Measurements from ENCODE around the gene MEG3. TPM values are rescaled to one million over a fixed set of nuclear protein-coding genes. Genes with fewer than 3 reads are reported as not detected.
A peak's percentile ranks its signal among the peaks of the same experiment; 100 is the strongest.

The MEG3 gene
- total RNA-seq (ENCODE audit: insufficient read depth, low replicate concordance), result 815 TPM

GRCh38 chr14:100825713-100826331 lies at the start of gene MEG3:
Gene MEG3 (plus strand): TSS chr14:100826118.
- peak; percentile 90 for DNase-seq (ENCODE audit: low spot score)

DNA sequence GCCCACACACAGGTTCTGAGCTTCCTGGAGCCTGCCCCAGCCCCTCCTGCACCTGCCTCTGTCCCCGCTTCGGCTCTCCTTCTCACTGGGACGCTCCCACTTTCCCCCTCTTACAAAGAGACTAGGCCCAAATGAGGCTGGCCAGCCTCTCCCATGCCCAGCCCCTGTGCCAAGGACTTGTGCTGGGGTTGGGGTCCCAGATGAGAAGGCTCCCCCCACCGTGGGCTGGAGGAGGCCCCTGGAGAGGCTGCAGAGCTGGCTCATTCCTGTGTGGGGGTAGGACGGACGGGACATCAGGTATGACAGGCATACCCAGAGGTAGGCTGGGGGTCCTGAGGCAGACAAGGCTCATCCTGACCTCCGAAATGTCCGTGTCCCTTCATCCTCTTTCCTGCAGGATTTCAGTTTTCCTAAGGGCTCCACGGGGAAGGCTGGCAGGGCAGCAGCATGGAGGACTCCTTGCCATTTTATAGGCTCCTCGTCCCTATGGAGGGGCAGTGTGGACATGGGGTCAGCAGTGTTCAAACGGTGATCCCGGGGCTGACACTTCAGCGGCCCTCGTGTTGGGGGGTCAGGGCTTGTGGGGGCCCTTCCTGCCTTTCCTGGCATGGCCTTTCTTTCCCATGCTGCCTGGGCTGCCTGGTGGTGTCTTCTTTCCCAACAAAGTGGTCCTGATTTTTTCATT lies 49.1 kb upstream of the MEG3 start:
- no peak for DNase-seq (ENCODE audit: low spot score)

GRCh38 chr14:100777366-100777817 lies 48.5 kb upstream of the MEG3 start:
- DNase-seq (ENCODE audit: low spot score), result no peak

- DNase-seq (ENCODE audit: low spot score), result peak; percentile 63
Measured at GRCh38 chr14:100777818-100778525, 47.9 kb upstream of the MEG3 start.

GRCh38 chr14:100778526-100778882 lies 47.4 kb upstream of the MEG3 start:
- no peak for DNase-seq (ENCODE audit: low spot score)

DNA sequence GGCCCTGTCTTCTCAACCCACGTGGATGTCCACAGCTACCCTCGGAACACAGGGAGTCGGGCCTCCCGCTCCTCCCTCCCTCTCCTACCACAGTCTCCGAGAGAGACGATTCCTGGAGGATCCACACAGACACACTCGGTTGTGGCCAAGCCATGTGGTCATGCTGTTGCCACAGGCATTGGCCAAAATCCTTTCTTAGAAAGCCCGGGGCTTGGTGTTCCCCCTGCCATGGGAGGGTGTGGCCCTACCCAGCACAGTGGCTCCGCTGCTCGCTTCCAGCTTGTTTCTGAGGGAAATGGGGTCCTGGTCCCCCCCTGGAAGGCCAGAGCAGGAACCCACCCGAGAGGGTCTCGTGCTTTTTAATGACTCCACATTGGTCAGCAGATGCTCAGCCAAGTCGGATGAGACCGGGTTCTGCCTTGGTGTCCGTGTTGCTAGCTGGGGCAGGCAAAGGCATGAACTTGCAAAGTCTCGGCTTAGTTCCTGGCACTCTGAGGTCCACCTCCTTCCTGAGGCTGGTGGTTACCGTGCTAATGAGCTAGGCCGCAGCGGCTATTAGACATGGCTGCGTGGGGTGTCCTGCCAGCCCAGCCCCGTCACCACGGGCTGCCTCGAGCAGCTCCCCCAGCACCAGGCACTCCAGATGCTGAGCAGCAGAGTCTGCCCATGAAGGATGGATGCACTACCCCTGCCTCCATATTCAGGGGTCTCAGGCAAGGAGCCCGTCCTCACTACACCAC lies 46.8 kb upstream of the MEG3 start:
- no peak for DNase-seq (ENCODE audit: low spot score)

GRCh38 chr14:100779691-100780080 lies 46.2 kb upstream of the MEG3 start:
- DNase-seq (ENCODE audit: low spot score), result no peak

GRCh38 chr14:100780246-100780645 lies 45.7 kb upstream of the MEG3 start:
- no peak for DNase-seq (ENCODE audit: low spot score)

DNA sequence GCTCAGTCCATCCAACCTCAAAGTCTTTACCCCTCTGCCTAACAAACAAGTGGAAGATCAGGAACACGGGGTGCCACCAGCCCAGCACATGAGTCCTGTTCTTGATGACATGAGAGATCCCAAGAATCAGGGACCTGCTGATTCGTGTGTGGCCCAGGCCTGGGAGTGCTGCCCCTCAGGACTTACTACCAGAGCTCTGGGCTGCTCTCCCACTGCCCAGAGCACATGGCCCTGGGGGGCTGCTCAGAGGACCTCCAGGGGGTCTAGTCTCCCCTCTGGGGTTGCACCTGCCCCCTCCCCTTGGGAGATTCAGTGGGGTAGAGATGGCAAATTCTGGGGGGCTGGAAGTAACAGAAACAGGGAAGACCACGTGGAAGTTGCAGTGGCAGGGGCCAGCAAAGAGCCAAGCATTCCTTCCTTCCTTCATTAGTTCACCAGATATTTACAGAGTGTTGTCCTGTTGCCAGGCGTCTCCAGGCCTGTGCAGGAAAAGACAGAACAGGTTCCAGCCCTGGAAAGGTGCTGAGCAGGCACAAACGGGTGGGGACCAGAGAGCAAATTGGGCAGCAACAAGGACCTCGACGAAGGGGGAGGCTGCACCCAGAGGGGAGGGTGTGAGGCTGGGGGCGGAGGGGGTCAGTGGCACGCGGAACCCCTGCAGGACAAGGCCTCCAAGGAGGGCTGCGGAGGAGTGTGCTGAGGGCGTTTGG lies 45.1 kb upstream of the MEG3 start:
- DNase-seq (ENCODE audit: low spot score), result no peak

GRCh38 chr14:100781952-100782351 lies 44.0 kb upstream of the MEG3 start:
- DNase-seq (ENCODE audit: low spot score), result no peak

DNA sequence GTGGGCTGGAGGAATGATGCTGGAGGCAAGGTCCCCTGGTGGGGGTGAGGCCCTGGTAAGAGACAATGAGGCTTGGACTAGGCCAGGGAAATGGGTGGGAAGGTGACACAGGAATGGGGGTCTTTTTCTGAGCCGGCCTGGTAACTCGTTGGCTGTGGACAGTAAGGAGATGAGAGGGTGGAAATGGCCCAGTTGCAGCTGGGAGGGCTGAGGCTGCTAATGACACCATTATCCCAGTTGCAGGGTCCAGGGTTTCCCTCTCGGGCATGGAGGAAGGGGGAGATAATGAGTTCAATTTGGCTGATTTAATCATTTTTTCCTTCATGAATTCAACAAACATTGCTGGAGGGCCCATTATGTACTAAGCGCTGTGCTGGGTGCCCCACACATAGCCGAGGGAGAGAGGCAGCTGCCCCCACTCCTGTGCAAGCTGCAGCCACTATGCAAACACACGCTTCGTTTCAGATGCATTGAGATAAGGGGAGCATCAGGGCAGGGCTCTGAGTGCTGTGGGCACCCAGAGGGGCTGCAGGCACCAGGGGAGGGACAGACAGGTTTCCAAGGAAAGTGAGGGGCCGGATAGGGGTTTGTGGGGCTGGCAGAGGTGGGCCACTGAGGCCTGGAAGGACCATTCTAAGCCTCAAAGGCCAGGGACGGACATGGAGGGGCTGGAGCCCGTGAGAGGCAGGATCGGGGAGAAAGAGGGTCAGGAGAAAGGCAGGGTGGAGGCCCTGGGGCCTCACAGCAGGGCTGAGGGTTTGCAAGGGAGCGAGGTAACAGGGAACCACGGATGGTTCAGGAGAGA lies 43.2 kb upstream of the MEG3 start:
- no peak for DNase-seq (ENCODE audit: low spot score)

- no peak for DNase-seq (ENCODE audit: low spot score)
Measured at GRCh38 chr14:100783630-100784370, 42.1 kb upstream of the MEG3 start.

- DNase-seq (ENCODE audit: low spot score), result no peak
Measured at GRCh38 chr14:100784523-100785337, 41.2 kb upstream of the MEG3 start.

DNA sequence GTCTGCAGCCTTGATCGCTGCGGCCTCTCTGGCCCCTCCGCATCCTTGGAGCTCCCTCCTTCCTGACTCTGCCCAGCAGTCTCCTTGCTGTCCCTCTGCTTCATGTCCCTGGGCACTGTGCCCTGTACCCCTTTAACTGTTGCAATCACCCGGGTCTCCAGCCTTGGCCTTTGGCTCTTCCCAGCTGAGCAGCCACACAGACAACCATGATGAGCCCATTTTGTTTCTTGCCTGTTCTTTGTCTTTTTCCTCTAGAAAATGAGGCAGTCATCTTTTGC lies 40.6 kb upstream of the MEG3 start:
- no peak for DNase-seq (ENCODE audit: low spot score)

DNA sequence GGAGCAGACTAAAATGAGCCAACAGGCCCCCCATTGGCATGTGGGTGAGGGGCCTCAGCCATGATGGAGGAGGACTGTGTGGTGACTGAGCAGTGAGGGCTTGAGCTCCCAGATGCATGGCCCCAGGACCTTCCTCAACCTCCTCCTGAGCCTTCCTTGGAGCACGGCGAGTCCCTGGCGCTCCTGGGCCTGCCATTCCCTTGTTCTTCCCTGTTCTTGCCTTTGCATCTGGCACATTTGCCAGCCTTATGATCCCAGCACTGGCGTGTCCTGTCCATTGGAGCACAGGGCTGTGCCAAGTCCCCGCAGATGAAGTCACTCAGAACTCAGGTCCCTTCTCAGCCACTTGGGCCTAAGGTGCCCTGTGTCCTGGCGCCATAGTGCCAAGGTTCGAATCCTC lies 40.3 kb upstream of the MEG3 start:
- no peak for DNase-seq (ENCODE audit: low spot score)

- peak; percentile 64 for DNase-seq (ENCODE audit: low spot score)
Measured at GRCh38 chr14:100786131-100786530, 39.8 kb upstream of the MEG3 start.

DNA sequence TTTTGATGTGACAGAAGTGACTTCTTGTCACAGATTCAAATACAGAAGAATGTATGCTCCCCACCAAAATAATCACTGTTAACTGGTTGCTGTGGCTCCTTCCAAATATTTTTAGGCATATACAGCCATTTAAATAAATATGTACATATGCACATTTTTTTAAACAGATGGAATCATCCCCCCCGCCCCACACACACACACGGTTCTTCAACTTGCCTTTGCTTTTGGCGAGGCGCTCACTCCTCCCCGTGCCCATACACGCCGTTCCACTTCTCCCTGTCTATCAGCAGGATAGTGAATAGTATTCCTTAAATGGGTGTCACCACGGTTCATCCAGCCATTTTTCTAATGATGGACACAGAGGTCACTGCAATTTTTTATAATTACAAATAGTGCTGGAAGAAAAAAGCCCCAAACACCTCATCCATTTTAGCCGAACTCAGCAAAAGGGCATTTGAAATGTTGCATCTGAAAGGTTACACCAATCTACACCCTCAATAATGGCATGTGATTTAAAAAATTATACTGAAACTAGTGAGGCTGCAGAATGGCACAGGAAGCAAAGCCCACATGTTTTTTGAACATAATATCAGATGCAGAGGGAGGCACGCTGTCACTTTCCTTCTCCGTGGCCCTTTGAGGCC lies 39.2 kb upstream of the MEG3 start:
- no peak for DNase-seq (ENCODE audit: low spot score)

GRCh38 chr14:100787659-100788058 lies 38.3 kb upstream of the MEG3 start:
- DNase-seq (ENCODE audit: low spot score), result no peak

DNA sequence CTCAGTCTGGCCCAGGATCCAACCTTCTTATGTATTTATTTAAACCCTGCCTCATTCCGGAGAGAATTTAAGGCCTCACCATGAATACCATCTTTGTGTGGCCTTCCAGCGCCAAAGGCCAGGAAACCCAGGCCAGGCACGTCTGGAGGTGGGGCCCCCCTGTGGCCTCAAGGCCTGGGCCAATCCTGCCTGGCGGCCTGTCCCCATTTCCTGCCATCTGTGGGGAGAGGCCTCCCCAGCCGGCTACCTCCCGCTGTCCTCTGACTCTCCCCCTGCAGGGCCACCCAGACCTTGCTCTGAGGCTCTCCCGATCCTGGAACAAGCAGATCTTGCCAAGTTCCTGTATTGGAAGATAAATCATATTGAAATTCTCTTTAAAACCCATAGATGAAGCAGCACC lies 37.4 kb upstream of the MEG3 start:
- peak; percentile 57 for DNase-seq (ENCODE audit: low spot score)
